ENCODE results near the gene BTK.

BTK gene

DNA sequence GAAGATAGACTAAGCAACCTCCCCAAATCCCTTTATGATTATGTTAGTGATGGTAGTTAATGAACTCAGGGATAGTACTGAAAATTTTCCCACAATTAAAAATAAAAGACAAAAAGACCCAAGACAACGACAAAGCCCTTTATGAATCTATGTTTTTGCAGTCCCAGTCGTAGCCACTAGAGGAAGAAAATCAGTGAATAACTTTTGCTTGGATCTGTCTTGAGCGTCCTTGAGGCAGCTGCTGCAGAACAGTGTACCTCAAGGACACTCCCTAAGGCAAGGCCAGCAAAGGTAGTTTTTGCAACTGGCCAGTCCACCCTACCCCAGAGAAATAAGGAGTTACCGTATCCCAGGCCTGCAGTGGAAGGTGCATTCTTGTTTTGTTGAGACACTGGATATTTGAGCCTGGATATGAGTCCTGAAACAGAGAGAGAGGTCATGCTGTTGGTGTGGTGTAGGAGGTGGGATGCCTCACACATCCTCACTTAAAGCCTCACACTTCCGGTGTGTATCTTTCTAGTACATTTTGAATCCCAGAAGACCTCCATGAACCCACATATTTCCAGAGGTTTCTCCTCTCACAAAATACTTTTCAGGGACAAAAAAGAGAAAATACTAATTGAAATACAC is 28.7 kb downstream of the BTK start:
- no peaks in the 10 kb centered on the region for H3K36me3 ChIP-seq (ENCODE audit: control insufficient read depth in 1 of 2, insufficient read depth in 2 of 2, low read depth in 1 of 2, low read length in 2 of 2)
- H2BK15ac ChIP-seq (ENCODE audit: low read depth, poor library complexity, severe bottlenecking): no peak overlapping the region
- no peak overlapping the region for H2AK5ac ChIP-seq (ENCODE audit: low read length, severe bottlenecking)
- no peak overlapping the region for H3K27ac ChIP-seq (ENCODE audit: low read length, poor library complexity, severe bottlenecking)
- no peaks in the 10 kb centered on the region for H3K9me3 ChIP-seq (ENCODE audit: control insufficient read depth, low read length)
- no peak overlapping the region for H3K18ac ChIP-seq (ENCODE audit: low read depth in 1 of 2, low read length in 2 of 2)
- H3K9ac ChIP-seq (ENCODE audit: low read length): no peak overlapping the region
- WGBS: 40% methylated on average over 4 of the region's 5 CpGs
- H3K4me3 ChIP-seq (ENCODE audit: insufficient read depth in 1 of 2, low read depth in 1 of 2, low read length in 2 of 2): no peak overlapping the region
- peak; percentile 28 for DNase-seq
- no peak overlapping the region for H2BK5ac ChIP-seq (ENCODE audit: low read depth, low read length, poor library complexity, severe bottlenecking)
- H3K79me1 ChIP-seq (replicated peaks; ENCODE audit: low read length, poor library complexity, severe bottlenecking): no peaks in the 10 kb centered on the region
- H2AFZ ChIP-seq (ENCODE audit: low read depth, low read length): no peak overlapping the region
- H4K8ac ChIP-seq (ENCODE audit: low read length): no peak overlapping the region
- H3K4me1 ChIP-seq (ENCODE audit: control insufficient read depth, insufficient read depth, low read depth, low read length): peaks cover 1% of the 10 kb centered on the region
- no peak overlapping the region for H2BK120ac ChIP-seq (ENCODE audit: low read depth, low read length)
- no peak overlapping the region for H3K14ac ChIP-seq (ENCODE audit: low read length in 2 of 2)
- H3K4ac ChIP-seq (ENCODE audit: low read depth in 1 of 2, low read length in 2 of 2): no peak overlapping the region
- H4K91ac ChIP-seq (ENCODE audit: low read length): no peak overlapping the region
- peaks cover 0 to 49% of the 10 kb centered on the region in 2 experiments for H3K27me3 ChIP-seq (ENCODE audit: control insufficient read depth in 1 of 2, insufficient read depth in 1 of 2, low read length in 2 of 2)
- H3K4me2 ChIP-seq (ENCODE audit: low read length, poor library complexity, severe bottlenecking): no peak overlapping the region
- H2BK12ac ChIP-seq (ENCODE audit: low read length in 2 of 2): no peak overlapping the region
- no peak overlapping the region for H3K23ac ChIP-seq (ENCODE audit: low read length in 2 of 2)

DNA sequence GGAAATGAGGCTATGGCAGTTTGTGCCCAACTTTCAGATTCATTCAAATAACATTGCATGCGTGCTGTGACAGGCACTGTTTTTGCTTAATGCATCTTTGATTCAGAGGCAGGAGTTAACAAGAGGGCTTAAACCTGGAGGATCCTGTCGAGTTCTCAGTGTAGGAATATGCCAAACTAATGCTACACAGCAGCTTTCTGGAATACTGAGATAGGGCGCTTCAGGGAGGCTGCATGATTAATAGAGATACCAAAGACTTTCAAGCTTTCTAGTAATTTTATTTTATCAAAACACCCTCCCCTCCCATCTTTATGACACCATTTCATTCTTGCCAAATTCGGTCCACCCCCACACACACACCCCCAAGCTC is 36.8 kb downstream of the BTK start:
- 51% methylated on average over 3 of the region's 4 CpGs for WGBS
- no peak for DNase-seq

DNA sequence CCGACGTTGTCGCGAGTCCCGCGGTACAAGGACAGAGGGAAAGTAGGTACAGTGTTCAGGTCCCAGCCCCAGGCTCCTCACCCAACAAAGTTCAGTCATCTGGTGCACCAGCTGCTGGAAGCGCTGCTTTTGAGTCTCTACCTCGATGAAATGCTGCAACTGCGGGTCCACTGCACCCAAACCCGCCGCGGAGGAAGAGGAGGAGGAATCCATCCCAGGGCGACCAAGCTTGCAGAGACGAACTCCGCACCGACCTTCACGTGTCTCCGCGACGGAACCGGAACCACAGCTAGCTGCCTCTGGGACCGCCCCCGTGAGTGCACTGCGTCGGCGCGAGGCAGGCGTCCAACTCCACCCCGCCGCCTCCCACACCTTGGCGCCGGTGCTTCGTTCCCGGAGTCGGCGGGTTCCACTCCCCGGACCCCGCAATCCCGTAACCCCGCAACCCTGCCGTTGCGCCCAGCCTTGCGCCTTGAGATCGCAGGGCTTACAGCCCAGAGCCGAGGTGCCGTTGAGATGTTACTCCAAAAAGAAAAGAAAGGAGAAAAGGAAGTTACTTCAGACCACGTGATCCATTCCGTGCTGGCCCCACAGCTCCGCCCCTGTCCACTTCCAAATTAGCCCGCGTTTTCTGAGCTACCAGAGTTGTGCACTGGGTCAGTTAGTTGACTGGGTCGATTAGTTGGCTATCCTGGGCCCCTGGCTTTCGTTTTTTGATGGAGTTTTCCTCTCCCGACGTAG is 37.4 kb downstream of the BTK start, which contains the start of gene TIMM8A:
Gene TIMM8A (minus strand): TSS at position 291 of the 741 bp plus-strand sequence. CDS start 78 bp downstream, at position 213.
- Histone ChIP-seq H3K18ac (ENCODE audit: low read depth in 1 of 2, low read length in 2 of 2) (peak within 1 kb of the TSS; percentile 88 to 93), H4K91ac (ENCODE audit: low read length) (peak within 1 kb of the TSS; percentile 80), H3K27me3 (ENCODE audit: control insufficient read depth in 1 of 2, insufficient read depth in 1 of 2, low read length in 2 of 2) (peaks cover 0 to 5% of the 10 kb centered on the region in 2 experiments), H3K9me3 (ENCODE audit: control insufficient read depth, low read length) (no peaks in the 10 kb centered on the region), H2BK12ac (ENCODE audit: low read length in 2 of 2) (no peak within 1 kb of the TSS), H3K4ac (ENCODE audit: low read depth in 1 of 2, low read length in 2 of 2) (no peak within 1 kb of the TSS), H2AFZ (ENCODE audit: low read depth, low read length) (peak within 1 kb of the TSS; percentile 76), H3K27ac (ENCODE audit: low read length, poor library complexity, severe bottlenecking) (peak within 1 kb of the TSS; percentile 80), H3K4me3 (ENCODE audit: insufficient read depth in 1 of 2, low read depth in 1 of 2, low read length in 2 of 2) (peak within 1 kb of the TSS; percentile 69 to 85), H3K36me3 (ENCODE audit: control insufficient read depth in 1 of 2, insufficient read depth in 2 of 2, low read depth in 1 of 2, low read length in 2 of 2) (no peaks in the 10 kb centered on the region), H2BK5ac (ENCODE audit: low read depth, low read length, poor library complexity, severe bottlenecking) (no peak within 1 kb of the TSS), H3K79me1 (replicated peaks; ENCODE audit: low read length, poor library complexity, severe bottlenecking) (peaks cover 2% of the 10 kb centered on the region), H2BK15ac (ENCODE audit: low read depth, poor library complexity, severe bottlenecking) (no peak within 1 kb of the TSS), H2AK5ac (ENCODE audit: low read length, severe bottlenecking) (no peak within 1 kb of the TSS), H3K23ac (ENCODE audit: low read length in 2 of 2) (no peak within 1 kb of the TSS), H3K9ac (ENCODE audit: low read length) (peak within 1 kb of the TSS; percentile 80), H3K4me1 (ENCODE audit: control insufficient read depth, insufficient read depth, low read depth, low read length) (no peaks in the 10 kb centered on the region), H3K4me2 (ENCODE audit: low read length, poor library complexity, severe bottlenecking) (peak within 1 kb of the TSS; percentile 65), H2BK120ac (ENCODE audit: low read depth, low read length) (no peak within 1 kb of the TSS), H3K14ac (ENCODE audit: low read length in 2 of 2) (no peak within 1 kb of the TSS), H4K8ac (ENCODE audit: low read length) (peak within 1 kb of the TSS; percentile 64)
- peak; percentile 78 for DNase-seq
- WGBS: 0% methylated on average over 17 of the region's 55 CpGs

More for the DNA sequence above, 36.8 kb downstream of the BTK start:
- H4K91ac ChIP-seq (ENCODE audit: low read length): no peak overlapping the region
- no peak overlapping the region for H3K18ac ChIP-seq (ENCODE audit: low read depth in 1 of 2, low read length in 2 of 2)
- no peaks in the 10 kb centered on the region for H3K9me3 ChIP-seq (ENCODE audit: control insufficient read depth, low read length)
- peaks cover 2% of the 10 kb centered on the region for H3K79me1 ChIP-seq (replicated peaks; ENCODE audit: low read length, poor library complexity, severe bottlenecking)
- no peak overlapping the region for H2BK5ac ChIP-seq (ENCODE audit: low read depth, low read length, poor library complexity, severe bottlenecking)
- peak overlapping the region; percentile 65 for H3K4me2 ChIP-seq (ENCODE audit: low read length, poor library complexity, severe bottlenecking)
- H3K27me3 ChIP-seq (ENCODE audit: control insufficient read depth in 1 of 2, insufficient read depth in 1 of 2, low read length in 2 of 2): peaks cover 0 to 11% of the 10 kb centered on the region in 2 experiments
- no peak overlapping the region for H3K14ac ChIP-seq (ENCODE audit: low read length in 2 of 2)
- H2BK15ac ChIP-seq (ENCODE audit: low read depth, poor library complexity, severe bottlenecking): no peak overlapping the region
- H3K9ac ChIP-seq (ENCODE audit: low read length): peak overlapping the region; percentile 80
- H2BK120ac ChIP-seq (ENCODE audit: low read depth, low read length): no peak overlapping the region
- H3K36me3 ChIP-seq (ENCODE audit: control insufficient read depth in 1 of 2, insufficient read depth in 2 of 2, low read depth in 1 of 2, low read length in 2 of 2): no peaks in the 10 kb centered on the region
- H3K27ac ChIP-seq (ENCODE audit: low read length, poor library complexity, severe bottlenecking): no peak overlapping the region
- H2AFZ ChIP-seq (ENCODE audit: low read depth, low read length): no peak overlapping the region
- H3K4me1 ChIP-seq (ENCODE audit: control insufficient read depth, insufficient read depth, low read depth, low read length): no peaks in the 10 kb centered on the region
- no peak overlapping the region for H3K4ac ChIP-seq (ENCODE audit: low read depth in 1 of 2, low read length in 2 of 2)
- no peak overlapping the region for H4K8ac ChIP-seq (ENCODE audit: low read length)
- H2AK5ac ChIP-seq (ENCODE audit: low read length, severe bottlenecking): no peak overlapping the region
- H2BK12ac ChIP-seq (ENCODE audit: low read length in 2 of 2): no peak overlapping the region
- no peak overlapping the region for H3K23ac ChIP-seq (ENCODE audit: low read length in 2 of 2)
- peak overlapping the region in 1 of 2 experiments; percentile 85 for H3K4me3 ChIP-seq (ENCODE audit: insufficient read depth in 1 of 2, low read depth in 1 of 2, low read length in 2 of 2)

DNA sequence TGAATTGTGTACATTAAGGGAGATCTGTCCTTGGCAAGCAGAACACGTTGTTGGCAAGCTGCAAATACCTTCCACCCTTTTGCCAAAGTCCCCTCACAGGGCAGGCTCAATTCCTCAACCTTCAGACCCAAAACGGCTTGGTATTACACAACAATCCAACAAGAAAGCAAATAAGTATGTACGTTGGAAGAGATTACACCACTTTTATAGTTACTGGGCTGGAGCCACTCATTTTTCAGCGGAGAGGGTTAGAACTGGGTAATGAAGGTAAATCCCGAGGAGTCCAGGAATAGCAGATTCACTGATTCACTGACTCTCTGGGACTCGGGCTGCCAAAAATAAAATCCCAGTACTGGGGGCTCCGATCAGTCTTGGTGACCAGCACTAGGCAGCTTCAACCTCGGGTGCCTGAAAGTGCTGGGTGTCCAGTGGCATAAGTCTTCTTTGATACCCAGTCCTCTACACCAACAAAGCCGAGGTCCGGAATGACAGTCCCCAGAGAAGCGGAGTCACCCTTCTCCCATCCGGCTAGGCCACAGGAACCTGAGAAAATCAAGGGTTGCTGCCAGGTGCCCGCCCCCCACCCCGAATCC is 38.0 kb downstream of the BTK start:
- no peak overlapping the region for H2BK12ac ChIP-seq (ENCODE audit: low read length in 2 of 2)
- H3K4me2 ChIP-seq (ENCODE audit: low read length, poor library complexity, severe bottlenecking): peak overlapping the region; percentile 59
- 0% methylated on average over 4 of the region's 14 CpGs for WGBS
- H2BK120ac ChIP-seq (ENCODE audit: low read depth, low read length): no peak overlapping the region
- H3K9me3 ChIP-seq (ENCODE audit: control insufficient read depth, low read length): no peaks in the 10 kb centered on the region
- H3K27ac ChIP-seq (ENCODE audit: low read length, poor library complexity, severe bottlenecking): no peak overlapping the region
- no peak overlapping the region for H3K14ac ChIP-seq (ENCODE audit: low read length in 2 of 2)
- no peak overlapping the region for H2AK5ac ChIP-seq (ENCODE audit: low read length, severe bottlenecking)
- H2AFZ ChIP-seq (ENCODE audit: low read depth, low read length): no peak overlapping the region
- H3K23ac ChIP-seq (ENCODE audit: low read length in 2 of 2): no peak overlapping the region
- H3K36me3 ChIP-seq (ENCODE audit: control insufficient read depth in 1 of 2, insufficient read depth in 2 of 2, low read depth in 1 of 2, low read length in 2 of 2): no peaks in the 10 kb centered on the region
- no peaks in the 10 kb centered on the region for H3K4me1 ChIP-seq (ENCODE audit: control insufficient read depth, insufficient read depth, low read depth, low read length)
- peak overlapping the region; percentile 69 to 85 for H3K4me3 ChIP-seq (ENCODE audit: insufficient read depth in 1 of 2, low read depth in 1 of 2, low read length in 2 of 2)
- H4K91ac ChIP-seq (ENCODE audit: low read length): no peak overlapping the region
- no peak overlapping the region for H4K8ac ChIP-seq (ENCODE audit: low read length)
- no peak overlapping the region for H3K4ac ChIP-seq (ENCODE audit: low read depth in 1 of 2, low read length in 2 of 2)
- H2BK15ac ChIP-seq (ENCODE audit: low read depth, poor library complexity, severe bottlenecking): no peak overlapping the region
- peak; percentile 45 for DNase-seq
- peaks cover 2% of the 10 kb centered on the region for H3K79me1 ChIP-seq (replicated peaks; ENCODE audit: low read length, poor library complexity, severe bottlenecking)
- H3K18ac ChIP-seq (ENCODE audit: low read depth in 1 of 2, low read length in 2 of 2): no peak overlapping the region
- peaks cover 0 to 4% of the 10 kb centered on the region in 2 experiments for H3K27me3 ChIP-seq (ENCODE audit: control insufficient read depth in 1 of 2, insufficient read depth in 1 of 2, low read length in 2 of 2)
- no peak overlapping the region for H2BK5ac ChIP-seq (ENCODE audit: low read depth, low read length, poor library complexity, severe bottlenecking)
- peak overlapping the region; percentile 80 for H3K9ac ChIP-seq (ENCODE audit: low read length)

Data from mesenchymal stem cell (in vitro differentiated cells and primary cell).